ENCODE data around the gene KPNA6. TPM values are rescaled to one million over a fixed set of nuclear protein-coding genes. Genes with fewer than 3 reads are reported as not detected.

The KPNA6 gene
- total and polyA plus RNA-seq, 2 of the 13 experiments (the other 11 are each of a cell fraction or from before 2014, with no cell fraction given), result 22.0 to 47.5 TPM

- TF ChIP-seq HMGXB4 (CRISPR knock-in tag; IDR thresholded peaks at IDR 0.05; ENCODE audit: borderline replicate concordance in 1 of 2, low read depth in 1 of 2) (no peak; a peak in 1 of 4 replicates), ZNF431 (CRISPR knock-in tag; IDR thresholded peaks at IDR 0.05; ENCODE audit: borderline replicate concordance, low read depth) (no peak), SNAPC4 (CRISPR knock-in tag; IDR thresholded peaks at IDR 0.05) (no peak), MAZ (IDR thresholded peaks at IDR 0.05; ENCODE audit: borderline replicate concordance, low read depth, low read length) (no peak), MAZ (CRISPR knock-in tag; IDR thresholded peaks at IDR 0.05; ENCODE audit: low read depth) (no peak), ZSCAN20 (CRISPR knock-in tag; IDR thresholded peaks at IDR 0.05; ENCODE audit: borderline replicate concordance) (no peak), MXD3 (CRISPR knock-in tag; IDR thresholded peaks at IDR 0.05) (no peak), ZFP82 (CRISPR knock-in tag; IDR thresholded peaks at IDR 0.05; ENCODE audit: borderline replicate concordance) (no peak), ZNF766 (CRISPR knock-in tag; IDR thresholded peaks at IDR 0.05; ENCODE audit: borderline replicate concordance) (no peak), TBL1XR1 (IDR thresholded peaks at IDR 0.05; ENCODE audit: borderline replicate concordance, low read length, partially characterized antibody) (no peak), ZNF18 (CRISPR knock-in tag; IDR thresholded peaks at IDR 0.05; ENCODE audit: insufficient replicate concordance) (no peak), ZNF720 (CRISPR knock-in tag; IDR thresholded peaks at IDR 0.05) (no peak), ZNF552 (CRISPR knock-in tag; IDR thresholded peaks at IDR 0.05; ENCODE audit: borderline replicate concordance) (no peak), HOXA3 (CRISPR knock-in tag; IDR thresholded peaks at IDR 0.05) (no peak), ATF6 (CRISPR knock-in tag; conservative IDR thresholded peaks at IDR 0.05) (no peak)
Measured at GRCh38 chr1:32104127-32104526, 3.7 kb upstream of the KPNA6 start (continued).
